ENCODE data around the gene WDR83. TPM values are rescaled to one million over a fixed set of nuclear protein-coding genes. Genes with fewer than 3 reads are reported as not detected.
A peak's percentile ranks its signal among the peaks of the same experiment; 100 is the strongest.

Gene WDR83
- total and polyA plus RNA-seq, 4 donors = 3.9 to 5.1 (median 4.2) TPM

DNA sequence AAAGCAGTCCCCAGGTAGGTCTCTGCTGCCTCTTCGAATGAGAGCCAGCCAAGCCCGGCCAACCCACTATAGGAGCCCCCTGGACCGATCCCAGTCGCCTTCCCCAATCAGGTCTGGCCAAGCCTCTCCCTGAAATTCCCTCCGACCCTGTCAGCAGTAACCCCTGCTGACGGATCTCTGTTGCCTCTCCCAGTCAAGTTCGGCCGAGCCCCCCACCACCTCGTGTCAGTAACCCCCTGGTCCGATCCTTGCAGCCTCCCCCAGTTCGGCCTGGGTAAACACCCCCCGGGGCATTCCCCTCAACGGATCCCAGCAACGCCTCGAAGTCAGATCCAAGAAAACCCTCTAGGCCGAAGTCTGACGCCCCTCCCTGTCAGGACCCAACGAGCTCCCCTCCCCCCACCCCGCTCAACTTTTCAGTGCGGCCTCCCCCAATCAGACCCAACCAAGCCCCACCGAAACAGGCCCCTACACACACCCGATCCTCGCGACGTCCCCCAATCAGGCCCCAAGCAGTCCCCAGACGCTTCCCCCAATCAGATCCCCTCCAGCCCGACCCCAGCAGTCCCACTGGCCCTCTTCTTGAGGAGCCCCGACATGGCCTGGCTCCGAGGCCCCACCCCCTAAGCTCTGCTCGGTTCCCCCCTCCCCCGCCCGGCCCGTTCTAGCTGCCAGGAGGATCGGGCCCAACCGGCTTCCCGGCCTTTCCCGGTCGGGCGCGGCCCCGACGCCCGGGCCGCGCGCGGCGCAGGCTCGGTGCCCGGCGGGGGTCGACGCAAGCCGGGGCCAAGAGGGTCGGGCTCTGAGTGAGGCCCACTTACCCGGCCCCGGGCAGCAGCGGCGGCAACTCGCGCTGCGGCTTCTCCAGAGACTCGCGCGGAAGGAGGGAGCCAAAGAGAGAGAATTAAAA is 55.3 kb downstream of the WDR83 start:
- H3K27me3 ChIP-seq (ENCODE audit: control insufficient read depth in 4 of 4, insufficient read depth in 4 of 4, low read length in 3 of 4) = no peaks in the 10 kb centered on the region
- H3K9ac ChIP-seq (ENCODE audit: low read depth in 1 of 2, low read length in 2 of 2) = peak overlapping the region; percentile 45 to 79
- H3K36me3 ChIP-seq (ENCODE audit: control insufficient read depth in 4 of 4, insufficient read depth in 3 of 4, low read depth in 1 of 4, low read length in 3 of 4) = peaks cover 0 to 8% (median 3%) of the 10 kb centered on the region in 4 donors
- H3K4me1 ChIP-seq (ENCODE audit: control insufficient read depth in 4 of 4, insufficient read depth in 4 of 4, low read length in 3 of 4) = peaks cover 6 to 42% (median 35%) of the 10 kb centered on the region in 4 donors
- TF ChIP-seq RXRA (IDR thresholded peaks at IDR 0.05) (peak in 1 of 2 donors; percentile 30), SP1 (IDR thresholded peaks at IDR 0.05) (no peak)
- peak overlapping the region; percentile 54 to 98 (median 78) for H3K4me3 ChIP-seq (ENCODE audit: low read depth in 1 of 3, low read length in 3 of 3)
- WGBS = under 1% methylated on average over 65 of the region's 65 CpGs
- peak; percentile 71 for DNase-seq (ENCODE audit: low spot score)
- no peaks in the 10 kb centered on the region for H3K9me3 ChIP-seq (ENCODE audit: control insufficient read depth in 4 of 4, low read length in 3 of 4)
- H3K27ac ChIP-seq (ENCODE audit: low read depth in 1 of 2, low read length in 2 of 2) = peak overlapping the region; percentile 26 to 79

- peak; percentile 89 for DNase-seq (ENCODE audit: low spot score)
- WGBS = 3% methylated on average over 32 of the region's 32 CpGs
- Histone ChIP-seq H3K36me3 (ENCODE audit: control insufficient read depth in 4 of 4, insufficient read depth in 3 of 4, low read depth in 1 of 4, low read length in 3 of 4) (peaks cover 0 to 7% (median 3%) of the 10 kb centered on the region in 4 donors), H3K27ac (ENCODE audit: low read depth in 1 of 2, low read length in 2 of 2) (peak overlapping the region; percentile 26 to 79), H3K4me3 (ENCODE audit: low read depth in 1 of 3, low read length in 3 of 3) (peak overlapping the region; percentile 49 to 98 (median 73)), H3K4me1 (ENCODE audit: control insufficient read depth in 4 of 4, insufficient read depth in 4 of 4, low read length in 3 of 4) (peaks cover 6 to 43% (median 34%) of the 10 kb centered on the region in 4 donors), H3K9ac (ENCODE audit: low read depth in 1 of 2, low read length in 2 of 2) (peak overlapping the region; percentile 17 to 84), H3K9me3 (ENCODE audit: control insufficient read depth in 4 of 4, low read length in 3 of 4) (no peaks in the 10 kb centered on the region), H3K27me3 (ENCODE audit: control insufficient read depth in 4 of 4, insufficient read depth in 4 of 4, low read length in 3 of 4) (no peaks in the 10 kb centered on the region)
- TF ChIP-seq HNF4G (IDR thresholded peaks at IDR 0.05) (no peak), YY1 (IDR thresholded peaks at IDR 0.05) (peak; percentile 64), CTCF (IDR thresholded peaks at IDR 0.05; ENCODE audit: low read depth, low read length, missing input control) (no peak), RAD21 (IDR thresholded peaks at IDR 0.05) (peak in 1 of 2 donors; percentile 13), FOXA1 (IDR thresholded peaks at IDR 0.05) (no peak), EGR1 (IDR thresholded peaks at IDR 0.05; ENCODE audit: low read depth in 2 of 2) (no peak), ATF3 (IDR thresholded peaks at IDR 0.05) (peak; percentile 34), JUND (IDR thresholded peaks at IDR 0.05) (no peak), HNF4A (conservative IDR thresholded peaks at IDR 0.05) (peak; percentile 38 to 50), GABPA (IDR thresholded peaks at IDR 0.05 in 1 of 2, conservative IDR thresholded peaks at IDR 0.05 in 1 of 2) (peak in 1 of 2 donors; percentile 88), TAF1 (conservative IDR thresholded peaks at IDR 0.05) (peak; percentile 21), SP1 (IDR thresholded peaks at IDR 0.05) (peak; percentile 67), RXRA (IDR thresholded peaks at IDR 0.05) (peak in 1 of 2 donors; percentile 29)
- TF ChIP-seq, protein P1, sequence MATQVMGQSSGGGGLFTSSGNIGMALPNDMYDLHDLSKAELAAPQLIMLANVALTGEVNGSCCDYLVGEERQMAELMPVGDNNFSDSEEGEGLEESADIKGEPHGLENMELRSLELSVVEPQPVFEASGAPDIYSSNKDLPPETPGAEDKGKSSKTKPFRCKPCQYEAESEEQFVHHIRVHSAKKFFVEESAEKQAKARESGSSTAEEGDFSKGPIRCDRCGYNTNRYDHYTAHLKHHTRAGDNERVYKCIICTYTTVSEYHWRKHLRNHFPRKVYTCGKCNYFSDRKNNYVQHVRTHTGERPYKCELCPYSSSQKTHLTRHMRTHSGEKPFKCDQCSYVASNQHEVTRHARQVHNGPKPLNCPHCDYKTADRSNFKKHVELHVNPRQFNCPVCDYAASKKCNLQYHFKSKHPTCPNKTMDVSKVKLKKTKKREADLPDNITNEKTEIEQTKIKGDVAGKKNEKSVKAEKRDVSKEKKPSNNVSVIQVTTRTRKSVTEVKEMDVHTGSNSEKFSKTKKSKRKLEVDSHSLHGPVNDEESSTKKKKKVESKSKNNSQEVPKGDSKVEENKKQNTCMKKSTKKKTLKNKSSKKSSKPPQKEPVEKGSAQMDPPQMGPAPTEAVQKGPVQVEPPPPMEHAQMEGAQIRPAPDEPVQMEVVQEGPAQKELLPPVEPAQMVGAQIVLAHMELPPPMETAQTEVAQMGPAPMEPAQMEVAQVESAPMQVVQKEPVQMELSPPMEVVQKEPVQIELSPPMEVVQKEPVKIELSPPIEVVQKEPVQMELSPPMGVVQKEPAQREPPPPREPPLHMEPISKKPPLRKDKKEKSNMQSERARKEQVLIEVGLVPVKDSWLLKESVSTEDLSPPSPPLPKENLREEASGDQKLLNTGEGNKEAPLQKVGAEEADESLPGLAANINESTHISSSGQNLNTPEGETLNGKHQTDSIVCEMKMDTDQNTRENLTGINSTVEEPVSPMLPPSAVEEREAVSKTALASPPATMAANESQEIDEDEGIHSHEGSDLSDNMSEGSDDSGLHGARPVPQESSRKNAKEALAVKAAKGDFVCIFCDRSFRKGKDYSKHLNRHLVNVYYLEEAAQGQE (IDR thresholded peaks at IDR 0.05) = no peak
These were observed 56.2 kb downstream of the WDR83 start for GRCh38 chr19:12722566-12723380.
